Stimulated activated CD4-positive, alpha-beta T cell treated with anti-CD3 and anti-CD28 coated beads, Interleukin-12 subunit alpha, Interleukin-12 subunit beta, amount 100 ng/mL, for 48 hours (primary cell): ENCODE measurements around the gene MRPS24.

Experiments used
- DNase-seq, 3 donors: peaks; one replicate each; pipeline ENCODE4 v3.0.0-alpha.2; 2020; ENCODE audit warnings: low read depth in 2 of 3, low spot score in 1 of 3

MRPS24 gene

DNA sequence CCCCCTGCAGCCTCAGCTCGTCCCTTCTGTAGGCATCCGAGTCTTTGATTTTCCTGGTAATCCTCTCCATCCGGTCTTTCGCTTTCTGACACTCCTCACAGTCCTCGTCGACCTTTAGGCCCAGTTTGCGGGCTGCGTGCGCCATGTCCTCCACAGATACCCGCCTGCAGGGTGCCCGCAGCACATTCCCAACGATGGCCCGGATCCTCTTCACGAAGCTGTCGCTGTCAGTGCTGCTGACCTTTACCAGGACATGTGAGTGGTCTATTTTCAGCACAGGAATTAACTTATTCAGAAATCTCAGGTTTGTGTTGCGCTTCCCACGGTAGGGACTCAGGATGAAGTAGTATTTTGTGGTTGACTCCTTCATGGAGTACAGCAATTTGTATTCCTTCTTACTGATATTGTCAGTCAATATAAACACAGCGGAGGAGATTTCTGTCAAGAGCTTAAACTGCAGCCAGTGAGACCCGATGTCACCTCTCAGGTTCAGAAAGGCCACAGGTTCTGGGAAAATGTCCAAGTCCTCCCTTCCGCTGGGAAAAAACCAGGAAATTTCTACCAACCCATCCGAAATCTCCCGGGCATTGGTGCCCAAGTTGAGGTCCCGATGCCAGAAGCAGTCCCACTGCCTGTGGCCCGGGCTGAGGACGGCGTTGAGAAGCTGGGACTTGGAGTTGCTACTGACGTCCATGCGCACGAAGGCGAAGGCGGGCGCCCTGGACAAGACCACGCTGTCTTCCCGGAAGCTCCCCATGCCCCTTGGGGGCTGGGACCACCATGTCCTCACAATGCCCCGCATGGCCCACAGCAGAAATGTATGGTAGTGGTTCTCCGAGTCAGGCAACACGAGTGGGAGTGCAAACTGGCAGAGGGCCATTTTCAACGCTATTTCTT, 8.9 kb upstream of the MRPS24 start:
- no peak for DNase-seq

DNA sequence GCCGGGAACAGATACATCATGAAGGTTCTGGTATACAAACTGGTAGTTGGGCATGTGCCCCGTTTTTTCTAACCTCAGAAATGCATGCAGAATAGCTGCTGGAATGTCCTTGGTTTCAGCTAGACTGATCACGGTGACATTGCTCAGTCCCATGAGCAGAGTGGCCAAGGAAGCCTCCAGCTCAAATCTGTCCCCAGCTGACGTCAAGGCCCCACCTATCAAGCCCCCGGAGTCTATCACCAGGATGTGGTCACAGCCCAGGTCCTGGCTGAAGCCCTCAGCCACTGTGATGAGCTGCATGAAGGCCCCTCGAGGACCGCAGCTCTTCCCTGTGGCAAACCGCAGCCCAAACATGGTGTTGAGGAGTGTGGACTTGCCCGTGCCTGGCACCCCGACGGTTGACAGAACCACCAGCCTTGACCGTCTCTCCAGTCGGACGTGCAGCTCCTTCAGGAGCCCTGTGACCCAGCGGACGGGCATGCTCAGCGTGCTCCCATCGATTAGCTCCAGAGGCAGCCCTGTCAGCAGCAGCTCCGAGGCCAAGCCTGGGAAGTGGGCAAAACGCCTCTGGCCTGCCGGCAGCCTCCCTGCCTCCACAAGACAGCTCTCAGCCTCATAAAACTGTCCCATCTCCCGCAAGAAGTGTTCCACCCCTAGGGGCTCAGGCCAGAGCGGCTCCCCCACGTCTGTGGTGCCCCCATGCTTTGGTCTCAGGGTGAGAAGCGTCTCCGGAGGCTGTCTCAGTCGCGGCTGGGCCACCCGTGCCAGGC, 7.8 kb upstream of the MRPS24 start:
- DNase-seq: no peak

DNA sequence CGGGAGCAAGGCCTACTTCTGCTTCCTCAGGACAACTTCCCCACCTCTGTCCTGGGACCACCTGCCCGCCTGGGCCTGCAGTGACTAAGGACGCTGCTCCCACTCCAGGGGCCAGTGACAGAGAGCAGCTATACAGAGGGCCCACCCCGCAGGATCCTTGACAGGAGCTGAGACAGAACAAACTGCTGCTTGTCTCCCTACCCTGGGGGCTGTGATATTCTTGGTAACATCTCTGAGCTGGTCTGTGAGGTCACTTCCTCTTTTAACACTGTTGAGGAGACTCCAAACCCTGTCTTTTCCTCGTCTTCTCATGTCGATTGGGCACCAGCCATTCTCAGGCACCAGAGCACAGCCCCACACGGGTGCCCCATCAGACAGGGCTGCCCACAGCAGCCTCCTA, 6.9 kb upstream of the MRPS24 start:
- DNase-seq: no peak

DNA sequence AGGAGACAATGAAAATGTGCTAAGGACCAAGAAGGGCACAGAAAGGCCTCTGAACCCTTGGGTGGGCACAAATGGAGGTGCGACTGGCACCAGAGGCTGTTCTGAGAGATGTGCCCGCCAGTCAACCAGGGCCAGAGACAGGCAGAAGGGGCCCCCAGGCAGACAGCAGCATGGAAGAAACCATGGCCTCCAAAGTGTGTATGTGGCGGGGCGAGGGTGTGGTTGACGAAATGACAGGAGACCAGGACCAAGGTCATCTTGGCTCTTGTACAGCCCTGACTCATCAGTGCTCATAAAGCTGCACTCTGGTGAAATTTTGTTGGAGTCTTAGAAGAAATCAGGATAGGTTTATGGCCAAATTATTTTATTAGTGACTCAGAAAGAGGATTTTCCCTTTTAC, 4.0 kb upstream of the MRPS24 start:
- no peak for DNase-seq

DNA sequence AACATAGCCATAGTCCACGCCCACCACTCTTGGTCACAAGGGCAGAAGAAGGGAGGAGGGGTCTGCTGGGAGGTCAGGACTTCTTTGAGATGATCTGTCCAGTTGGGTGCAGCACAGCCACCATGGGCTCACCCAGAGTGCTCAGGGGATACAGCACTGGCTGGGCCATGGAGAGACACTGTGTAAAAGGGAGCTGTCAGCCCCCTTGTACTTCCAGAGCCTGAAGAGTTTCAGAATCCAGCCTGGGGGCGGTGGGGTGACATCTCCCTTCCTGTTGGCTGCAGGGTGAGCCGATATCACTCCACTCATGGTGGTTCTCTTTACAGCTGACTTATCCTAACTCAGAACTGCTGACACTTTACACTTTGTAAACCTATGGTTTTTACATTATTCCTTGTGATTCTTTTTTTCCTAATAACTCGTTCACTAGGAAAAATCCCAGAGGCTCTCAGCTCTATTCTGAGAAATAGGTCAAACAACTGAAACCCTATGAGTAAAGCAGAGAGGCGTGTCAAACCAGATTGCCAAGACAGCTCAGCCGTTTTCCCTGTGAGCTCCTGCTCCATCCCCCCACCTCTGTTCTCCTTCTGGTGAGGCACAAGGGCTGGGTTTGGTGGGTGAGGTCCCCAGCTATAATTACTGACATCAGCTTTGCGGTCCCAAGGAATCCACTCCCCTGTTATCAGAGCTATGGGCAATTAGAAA, 3.2 kb upstream of the MRPS24 start:
- no peak for DNase-seq

DNA sequence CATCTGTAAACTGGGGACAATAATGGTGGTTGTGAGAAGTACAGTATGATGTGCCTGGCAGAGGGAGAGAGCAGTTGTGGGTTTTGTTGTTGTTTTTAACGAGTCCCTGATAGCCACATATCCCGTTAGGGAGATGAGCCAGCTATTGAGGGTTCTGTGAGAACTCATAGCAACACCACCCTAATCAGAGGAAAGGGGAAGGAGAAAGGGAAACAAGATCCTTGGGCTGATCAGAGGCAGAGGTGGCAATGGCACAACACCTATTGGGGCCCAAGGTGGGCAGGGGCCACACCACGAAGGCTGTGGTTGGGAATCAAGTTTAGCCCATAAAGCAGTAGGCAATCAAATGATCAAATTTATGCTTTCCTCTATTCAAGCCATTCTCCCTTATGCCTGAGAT, 1.7 kb upstream of the MRPS24 start:
- no peak for DNase-seq

DNA sequence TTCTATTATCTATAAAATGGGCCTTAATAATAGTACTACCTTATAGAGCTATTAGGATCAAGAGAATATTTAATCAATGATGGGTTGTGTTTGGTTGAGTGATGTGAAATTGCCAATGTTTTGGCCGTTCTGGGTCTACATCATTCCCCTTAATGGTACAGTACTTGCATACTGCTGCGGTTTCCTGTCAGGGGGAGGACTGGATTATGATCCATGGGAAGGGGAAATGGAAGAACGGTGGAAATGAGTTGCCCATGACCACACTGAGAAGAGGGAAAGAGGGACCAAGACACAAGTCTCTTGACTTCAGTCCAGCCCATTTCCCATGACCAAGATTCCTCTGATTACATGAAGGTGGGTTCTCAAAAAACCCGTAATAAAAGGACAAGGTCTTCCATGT, 999 bp upstream of the MRPS24 start:
- DNase-seq: no peak

DNA sequence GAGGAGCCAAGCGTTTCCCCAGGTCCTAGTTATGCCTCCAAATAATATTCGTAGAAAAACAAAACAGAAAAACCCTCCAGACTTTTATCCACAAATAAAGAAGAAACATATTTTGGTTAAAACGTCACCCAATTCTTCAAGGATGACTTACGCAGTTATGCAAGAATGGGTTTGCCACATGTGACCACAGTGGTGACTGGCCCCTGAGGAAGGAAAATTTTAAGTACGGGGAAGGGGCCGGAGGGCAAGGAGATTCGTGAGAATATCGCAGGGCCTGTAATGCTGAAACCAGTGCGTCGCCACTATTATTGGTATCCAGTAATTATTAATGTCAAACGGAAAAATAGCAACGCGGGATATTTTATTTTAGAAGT, 537 bp upstream of the MRPS24 start:
- peak in 1 of 3 donors; percentile 6 for DNase-seq

DNA sequence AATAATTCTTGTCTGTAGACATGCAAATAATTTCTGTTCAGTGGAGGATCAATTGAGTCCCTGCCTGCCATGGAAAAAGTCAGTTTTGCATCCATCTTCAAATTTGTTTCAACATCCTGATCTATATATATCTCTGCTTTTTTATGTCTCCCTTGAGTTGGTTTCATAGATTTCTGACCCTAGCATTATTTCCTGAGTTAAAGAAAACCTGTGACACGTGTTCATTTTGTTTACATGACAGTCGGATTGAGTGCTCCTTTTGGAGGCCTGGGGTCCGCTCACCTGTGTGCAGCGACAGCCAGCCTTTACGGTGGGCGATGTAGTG, 674 bp downstream of the MRPS24 start:
- DNase-seq: no peak

DNA sequence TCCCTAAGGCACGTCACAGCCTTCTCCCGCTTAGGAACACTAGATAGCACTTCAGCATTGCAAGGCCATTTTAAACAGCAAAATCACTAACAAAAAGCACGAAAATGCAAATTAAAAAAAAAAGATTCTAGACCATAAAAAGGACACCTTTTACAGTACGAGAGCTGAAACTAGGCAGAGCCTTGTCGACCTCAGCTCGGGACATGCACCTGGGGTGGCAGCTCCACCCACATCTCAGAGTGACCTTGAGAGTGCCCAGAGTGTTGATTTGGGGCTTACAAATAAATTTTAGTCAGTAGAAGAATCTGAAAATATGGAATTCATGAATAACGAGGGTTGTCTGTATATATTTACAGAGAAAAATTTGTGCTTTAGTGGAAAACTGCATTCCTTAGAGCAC, 1.1 kb downstream of the MRPS24 start:
- no peak for DNase-seq

DNA sequence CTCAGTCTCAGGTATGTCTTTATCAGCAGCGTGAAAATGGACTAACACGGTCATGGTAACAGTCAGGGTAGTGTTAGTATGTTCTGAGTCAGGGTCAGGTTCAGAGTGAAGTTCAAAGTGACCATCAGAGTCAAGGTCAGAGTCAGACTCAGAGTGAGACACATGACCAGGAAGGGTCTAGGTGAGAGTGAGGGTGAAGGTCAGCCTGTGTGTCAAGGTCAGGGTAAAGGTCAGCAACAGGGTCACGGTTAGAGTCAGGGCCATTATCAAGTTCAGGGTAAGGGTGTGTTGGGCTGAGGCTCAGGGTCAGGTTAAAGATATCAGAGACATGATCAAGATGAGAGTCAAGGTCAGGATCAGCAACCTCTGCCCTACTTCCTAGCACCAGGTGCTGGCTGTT, 4.0 kb downstream of the MRPS24 start:
- DNase-seq: no peak

DNA sequence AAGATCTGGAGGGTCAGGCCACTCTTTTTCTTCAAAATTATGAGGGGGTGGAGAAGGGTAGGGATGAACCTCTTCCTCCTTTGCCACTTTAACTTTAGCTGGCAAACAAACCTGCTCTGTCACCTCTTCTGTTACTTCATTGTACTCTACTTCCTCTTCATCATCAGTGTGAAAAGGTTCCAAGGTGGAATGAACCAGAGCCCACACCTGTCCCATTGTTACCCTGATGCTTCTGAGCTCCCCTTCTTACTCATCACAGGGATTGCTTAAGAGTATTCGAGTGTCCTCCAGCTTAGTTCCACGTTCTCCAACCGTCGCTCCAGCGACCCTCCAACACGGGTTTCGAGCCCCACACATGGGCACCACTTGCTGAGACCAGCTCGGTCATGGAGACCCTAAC, 5.2 kb downstream of the MRPS24 start:
- DNase-seq: no peak

DNA sequence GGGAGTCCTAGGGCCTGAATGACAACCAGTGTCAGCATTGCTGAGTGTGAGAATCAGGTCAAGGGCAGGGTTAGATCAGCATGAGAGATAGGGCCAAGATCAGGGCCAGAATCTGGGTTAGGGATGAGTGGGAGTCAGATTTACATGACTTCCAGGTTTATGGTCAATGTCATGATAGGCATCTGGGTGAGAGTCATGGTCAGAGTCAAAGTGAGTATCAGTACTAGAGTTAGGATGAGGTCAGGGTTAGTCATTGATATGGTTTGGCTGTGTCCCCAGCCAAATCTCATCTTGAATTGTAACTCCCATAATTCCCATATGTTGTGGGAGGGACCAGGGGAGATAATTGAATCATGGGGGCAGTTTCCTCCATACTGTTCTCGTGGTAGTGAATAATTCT, 12.3 kb downstream of the MRPS24 start:
- DNase-seq: no peak

DNA sequence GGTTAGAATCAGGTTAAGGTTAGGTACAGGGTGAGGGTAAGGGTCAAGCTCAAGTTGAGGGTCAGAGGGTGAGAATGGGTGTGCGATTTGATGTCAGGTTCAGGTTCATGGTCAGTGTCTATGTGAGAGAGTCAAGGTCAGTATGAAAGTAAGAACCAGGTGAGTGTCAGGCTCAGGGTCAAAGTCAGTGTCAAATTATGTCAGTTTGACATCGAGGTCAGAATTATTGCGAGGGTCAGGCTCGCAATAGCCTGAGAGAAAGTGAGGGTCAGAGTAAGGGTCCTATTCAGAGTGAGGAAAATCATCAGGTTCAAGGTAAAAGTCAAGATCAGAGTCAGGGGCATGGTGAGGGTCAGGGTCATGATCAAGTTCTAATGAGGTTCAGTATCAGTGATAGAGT, 13.0 kb downstream of the MRPS24 start:
- DNase-seq: no peak

DNA sequence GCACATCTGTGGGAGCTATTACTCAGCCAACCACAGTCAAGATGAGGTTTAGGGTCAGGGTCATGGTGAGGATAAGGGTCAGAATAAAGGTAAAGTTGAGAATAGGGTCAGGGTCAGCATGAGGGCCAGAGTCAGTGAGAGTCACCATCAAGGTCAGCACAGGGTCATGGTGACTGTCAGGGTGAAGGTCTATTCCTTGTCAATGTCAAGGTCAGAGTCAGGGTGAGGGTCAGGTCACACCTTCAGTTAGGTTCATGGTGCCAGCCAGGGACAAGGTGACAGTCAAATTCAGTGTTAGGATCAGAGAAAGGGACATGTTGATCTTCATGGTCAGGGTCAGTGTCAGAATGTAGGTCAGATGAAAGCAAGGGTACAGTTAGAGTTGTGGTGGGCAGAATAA, 14.1 kb downstream of the MRPS24 start:
- DNase-seq: no peak

DNA sequence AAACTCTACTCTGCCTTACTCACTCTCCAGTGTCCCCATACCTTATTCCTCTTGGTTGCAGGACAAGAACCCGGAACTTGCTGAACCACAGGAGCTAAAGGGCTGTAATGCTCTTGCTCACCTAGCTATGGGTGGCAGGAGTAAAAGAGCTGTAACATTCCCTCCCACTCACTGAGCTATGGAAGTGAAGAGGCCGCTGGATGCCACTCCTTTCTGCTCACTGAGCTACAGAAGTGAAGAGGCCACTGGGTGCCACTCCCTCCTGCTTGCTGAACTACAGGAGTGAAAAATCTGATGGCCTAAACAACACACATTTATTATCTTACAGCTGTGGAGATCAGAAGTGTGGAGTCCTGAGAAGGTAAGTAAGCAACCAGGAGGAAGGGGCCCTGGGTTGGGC, 17.5 kb downstream of the MRPS24 start:
- no peak for DNase-seq

DNA sequence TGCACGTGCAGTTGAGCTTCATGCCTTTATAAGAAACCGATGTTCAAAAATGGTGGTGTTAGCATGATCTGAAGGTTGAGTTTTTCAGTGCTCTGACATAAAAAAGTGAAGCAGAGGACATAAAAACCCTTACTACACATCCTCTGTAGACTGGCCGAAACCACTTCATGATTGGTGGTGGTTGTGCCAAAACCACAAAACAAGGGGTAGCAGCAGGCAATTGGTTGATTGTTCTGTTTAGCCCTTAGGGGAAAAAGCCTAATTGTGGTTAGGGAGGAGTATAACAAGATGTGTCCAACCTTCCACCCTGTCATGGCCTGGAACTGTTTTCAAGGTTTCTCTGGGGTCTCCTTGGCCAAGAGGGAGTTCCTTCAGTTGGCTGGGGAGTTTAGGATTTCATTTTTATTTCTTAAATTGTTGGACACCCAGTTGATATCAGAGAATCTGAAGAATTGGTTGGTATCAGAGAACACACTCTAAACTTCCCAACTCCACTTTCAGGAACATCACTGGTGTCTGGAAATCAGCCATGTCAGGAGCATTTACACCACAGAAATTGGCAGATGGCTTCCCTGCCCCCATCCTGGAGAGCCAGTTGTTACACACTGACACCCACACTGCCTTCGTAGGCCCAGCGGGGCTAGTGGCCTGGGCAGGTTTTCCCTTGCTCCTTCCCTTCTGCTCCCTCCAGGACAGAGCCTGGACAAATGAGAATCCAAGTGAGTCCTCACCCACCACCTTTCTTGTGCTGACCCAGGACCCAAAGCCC, 18.8 kb downstream of the MRPS24 start:
- no peak for DNase-seq

DNA sequence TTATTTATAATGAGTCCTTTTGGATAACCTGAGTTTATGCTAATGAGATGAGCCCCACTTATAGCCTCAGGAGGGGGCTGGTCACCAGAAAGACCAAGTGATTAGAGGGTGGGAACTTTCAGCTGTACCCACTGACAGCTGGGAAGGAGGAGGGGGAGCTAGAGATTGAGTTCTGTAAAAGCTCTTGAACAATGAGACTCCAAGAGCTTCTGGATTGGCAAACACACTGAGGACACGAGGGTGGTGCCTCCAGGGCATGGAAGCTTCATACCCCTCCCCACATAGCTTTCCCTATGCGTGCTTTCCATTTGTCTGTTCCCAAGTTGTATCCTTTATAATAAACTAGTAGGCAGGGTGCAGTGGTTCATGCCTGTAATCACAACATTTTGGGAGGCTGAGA, 20.3 kb downstream of the MRPS24 start:
- no peak for DNase-seq

DNA sequence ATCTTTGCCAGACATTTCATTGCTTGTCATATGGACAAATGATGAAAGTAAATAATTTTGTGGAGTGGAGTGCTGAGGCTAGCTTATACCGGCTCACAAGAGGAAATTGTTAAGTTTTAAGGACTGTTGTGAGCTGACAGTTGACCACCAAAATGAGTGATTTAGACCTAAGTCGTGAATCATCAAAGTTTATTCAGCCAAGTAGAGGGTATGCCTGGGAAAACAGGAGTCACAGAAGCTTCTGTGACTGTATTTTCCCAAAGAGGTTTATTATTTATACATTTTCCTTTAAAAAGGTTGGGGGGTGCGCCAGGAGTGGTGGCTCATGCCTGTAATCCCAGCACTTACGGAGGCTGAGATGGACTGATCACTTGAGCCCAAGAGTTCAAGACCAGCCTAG, 21.8 kb downstream of the MRPS24 start:
- DNase-seq: no peak

DNA sequence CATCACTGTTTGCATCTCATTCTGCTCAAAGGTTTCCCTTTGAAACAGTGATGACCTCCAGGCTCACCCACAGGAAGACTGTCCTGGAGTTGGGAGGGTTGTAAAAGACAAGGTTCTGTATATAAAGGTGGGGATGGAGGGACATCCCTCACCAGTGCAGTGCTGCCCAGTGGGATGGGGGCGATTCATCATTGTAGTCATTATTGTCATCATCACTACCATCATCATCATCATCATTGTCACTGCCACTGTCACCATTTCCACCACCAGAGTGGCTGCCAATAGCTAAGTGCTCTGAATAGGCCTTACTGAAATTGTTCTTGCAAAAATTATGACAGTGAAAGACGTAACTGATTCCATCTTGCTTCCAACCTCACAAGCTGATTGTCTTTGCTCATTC, 24.7 kb downstream of the MRPS24 start:
- DNase-seq: no peak

DNA sequence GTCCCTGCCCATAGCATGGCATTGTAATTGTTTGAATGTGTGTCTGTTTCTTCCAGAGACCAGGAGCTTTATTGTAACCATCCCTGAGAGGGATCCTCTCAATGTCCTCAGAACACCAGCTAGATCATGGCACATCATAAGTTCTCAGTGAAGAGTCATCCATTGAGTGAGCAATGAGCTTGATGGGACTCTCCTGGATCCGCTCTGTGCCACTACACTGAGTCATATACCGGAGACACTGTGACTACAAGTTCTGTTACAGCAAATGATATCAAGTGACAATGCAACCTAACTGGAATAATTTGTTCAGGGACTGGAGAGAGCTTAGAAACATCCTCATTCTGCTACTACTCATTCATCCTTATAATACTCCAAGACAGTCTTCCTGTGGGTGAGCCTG, 25.1 kb downstream of the MRPS24 start:
- DNase-seq: no peak
